ENCODE results near the gene MYH9.

MYH9 gene

GRCh38 chr22:36419177-36419911, 31.6 kb upstream of the MYH9 start:
- Histone ChIP-seq H3K4me1 (ENCODE audit: low read length) (peaks cover 21% of the 10 kb centered on the region), H3F3A (ENCODE audit: insufficient read depth, low read length) (peaks cover 28% of the 10 kb centered on the region), H3K27me3 (replicated peaks; ENCODE audit: insufficient read depth, low read length) (peaks cover 13% of the 10 kb centered on the region), H3K4me2 (ENCODE audit: low read depth, low read length) (peak overlapping the region; percentile 42; the same call in 1 of the 2 replicates), H4K20me1 (ENCODE audit: insufficient read depth, low read length) (no peaks in the 10 kb centered on the region), H3K9me3 (replicated peaks; ENCODE audit: insufficient read depth, low read length) (no peaks in the 10 kb centered on the region), H2AFZ (ENCODE audit: low read length) (0 out of 2 replicates have a peak overlapping the region, but pooled peaks have one; percentile 42), H3K9me2 (replicated peaks; ENCODE audit: insufficient read depth, low read length) (no peaks in the 10 kb centered on the region), H3K27ac (ENCODE audit: low read length) (peak overlapping the region; percentile 40; the same call in 1 of the 2 replicates), H3K9ac (ENCODE audit: low read length) (peak overlapping the region; percentile 20; the same call in 1 of the 2 replicates), H3K36me3 (replicated peaks; ENCODE audit: insufficient read depth, low read length) (no peaks in the 10 kb centered on the region), H3K79me2 (ENCODE audit: low read length) (no peaks in the 10 kb centered on the region), H3K4me3 (ENCODE audit: low read length) (peak overlapping the region; percentile 18)
- no peak for TF ChIP-seq CTCF (IDR thresholded peaks at IDR 0.05; ENCODE audit: low read length)
- TF ChIP-seq EZH2phosphoT487 (IDR thresholded peaks at IDR 0.05; ENCODE audit: low read length), result no peak
- no peak for TF ChIP-seq EZH2 (optimal IDR thresholded peaks at IDR 0.05; ENCODE audit: low read depth, low read length)
- peak; percentile 84 for DNase-seq

GRCh38 chr22:36417281-36417686, 29.5 kb upstream of the MYH9 start:
- peaks cover 28% of the 10 kb centered on the region for H3F3A ChIP-seq (ENCODE audit: insufficient read depth, low read length)
- peak overlapping the region; percentile 54 for H3K4me2 ChIP-seq (ENCODE audit: low read depth, low read length)
- DNase-seq, result peak; percentile 92
- peaks cover 17% of the 10 kb centered on the region for H3K4me1 ChIP-seq (ENCODE audit: low read length)
- H3K36me3 ChIP-seq (replicated peaks; ENCODE audit: insufficient read depth, low read length), result no peaks in the 10 kb centered on the region
- H3K4me3 ChIP-seq (ENCODE audit: low read length), result peak overlapping the region; percentile 21; the same call in 1 of the 2 replicates
- H3K79me2 ChIP-seq (ENCODE audit: low read length), result no peaks in the 10 kb centered on the region
- H3K27me3 ChIP-seq (replicated peaks; ENCODE audit: insufficient read depth, low read length), result peaks cover 13% of the 10 kb centered on the region
- peak overlapping the region; percentile 32 for H2AFZ ChIP-seq (ENCODE audit: low read length)
- H3K9me2 ChIP-seq (replicated peaks; ENCODE audit: insufficient read depth, low read length), result no peaks in the 10 kb centered on the region
- no peaks in the 10 kb centered on the region for H3K9me3 ChIP-seq (replicated peaks; ENCODE audit: insufficient read depth, low read length)
- H3K27ac ChIP-seq (ENCODE audit: low read length), result peak overlapping the region; percentile 51; the same call in 1 of the 2 replicates
- no peak overlapping the region for H3K9ac ChIP-seq (ENCODE audit: low read length)
- H4K20me1 ChIP-seq (ENCODE audit: insufficient read depth, low read length), result no peaks in the 10 kb centered on the region
- no peak for TF ChIP-seq EZH2 (optimal IDR thresholded peaks at IDR 0.05; ENCODE audit: low read depth, low read length)
- TF ChIP-seq EZH2phosphoT487 (IDR thresholded peaks at IDR 0.05; ENCODE audit: low read length), result no peak
- TF ChIP-seq CTCF (IDR thresholded peaks at IDR 0.05; ENCODE audit: low read length), result no peak

GRCh38 chr22:36415415-36416168, 27.8 kb upstream of the MYH9 start:
- Histone ChIP-seq H3K4me2 (ENCODE audit: low read depth, low read length) (no peak overlapping the region), H3K36me3 (replicated peaks; ENCODE audit: insufficient read depth, low read length) (no peaks in the 10 kb centered on the region), H3K9me2 (replicated peaks; ENCODE audit: insufficient read depth, low read length) (no peaks in the 10 kb centered on the region), H3K27me3 (replicated peaks; ENCODE audit: insufficient read depth, low read length) (0 out of 2 replicates have a peak, but pooled peaks cover 6% of the 10 kb centered on the region), H3K9ac (ENCODE audit: low read length) (no peak overlapping the region), H3K27ac (ENCODE audit: low read length) (no peak overlapping the region), H4K20me1 (ENCODE audit: insufficient read depth, low read length) (no peaks in the 10 kb centered on the region), H3F3A (ENCODE audit: insufficient read depth, low read length) (peaks cover 25% of the 10 kb centered on the region), H3K79me2 (ENCODE audit: low read length) (no peaks in the 10 kb centered on the region), H3K4me3 (ENCODE audit: low read length) (no peak overlapping the region), H3K4me1 (ENCODE audit: low read length) (peaks cover 21% of the 10 kb centered on the region), H2AFZ (ENCODE audit: low read length) (no peak overlapping the region), H3K9me3 (replicated peaks; ENCODE audit: insufficient read depth, low read length) (no peaks in the 10 kb centered on the region)
- DNase-seq, result no peak
- TF ChIP-seq EZH2 (optimal IDR thresholded peaks at IDR 0.05; ENCODE audit: low read depth, low read length) (no peak), CTCF (IDR thresholded peaks at IDR 0.05; ENCODE audit: low read length) (no peak), EZH2phosphoT487 (IDR thresholded peaks at IDR 0.05; ENCODE audit: low read length) (no peak)
